Measurements from ENCODE around the gene CALN1.

GRCh38 chr7:72019436-72019835 lies 392.7 kb downstream of the CALN1 start:
- no peak for TF ChIP-seq CTCF (IDR thresholded peaks at IDR 0.05; ENCODE audit: poor library complexity)
- no peak for TF ChIP-seq EZH2 (IDR thresholded peaks at IDR 0.05; ENCODE audit: borderline replicate concordance)
- no peak for TF ChIP-seq EZH2phosphoT487 (IDR thresholded peaks at IDR 0.05; ENCODE audit: low read depth, severe bottlenecking, unreplicated experiment)
